Mucosa of stomach (tissue), 1 donor: ENCODE measurements around the gene FLNB.

ENCODE experiments used
- H3K27me3 ChIP-seq: one replicate; pipeline ENCODE4 v1.7.0; 2013; ENCODE audit warnings: mild to moderate bottlenecking, low read length; ENCODE audit not compliant: control insufficient read depth, insufficient read depth
- H3K36me3 ChIP-seq: one replicate; pipeline ENCODE4 v1.7.0; 2013; ENCODE audit warnings: low read length; ENCODE audit not compliant: control insufficient read depth, insufficient read depth
- H3K4me1 ChIP-seq: one replicate; pipeline ENCODE4 v1.7.0; 2013; ENCODE audit warnings: mild to moderate bottlenecking, low read length; ENCODE audit not compliant: control insufficient read depth, insufficient read depth
- H3K4me3 ChIP-seq: one replicate; pipeline ENCODE4 v1.7.0; 2013; ENCODE audit warnings: low read length
- H3K9ac ChIP-seq: one replicate; pipeline ENCODE4 v1.7.0; 2013; ENCODE audit warnings: mild to moderate bottlenecking, low read length, moderate library complexity
- H3K9me3 ChIP-seq: one replicate; pipeline ENCODE4 v1.7.0; 2013; ENCODE audit warnings: mild to moderate bottlenecking, low read length, moderate library complexity; ENCODE audit not compliant: control insufficient read depth
- donor health status: Pancreatic carcinoma.

The FLNB gene

DNA sequence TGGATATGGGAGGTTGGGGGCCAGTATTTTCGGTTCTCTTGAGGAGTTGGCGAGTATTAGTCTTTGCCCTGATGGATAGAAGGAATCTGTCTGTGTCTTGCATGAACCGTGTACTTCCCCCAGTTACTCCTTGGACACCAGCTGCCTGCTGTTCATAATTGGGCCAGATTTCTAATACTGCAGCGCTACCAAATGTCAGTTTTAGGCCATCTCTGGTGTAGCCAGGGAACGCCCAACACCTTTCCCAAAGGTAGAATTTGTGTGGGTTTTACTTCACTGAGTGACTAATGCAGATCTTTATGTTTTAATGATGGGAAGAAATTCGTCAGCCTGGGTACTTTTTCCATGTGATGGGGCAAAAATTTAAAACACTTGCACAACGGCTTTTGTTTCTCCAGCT lies 18.4 kb downstream of the FLNB start:
- Histone ChIP-seq H3K9ac (no peak overlapping the region), H3K36me3 (no peaks in the 10 kb centered on the region), H3K9me3 (no peaks in the 10 kb centered on the region), H3K27me3 (no peaks in the 10 kb centered on the region), H3K4me1 (peaks cover 32% of the 10 kb centered on the region), H3K4me3 (no peak overlapping the region)

DNA sequence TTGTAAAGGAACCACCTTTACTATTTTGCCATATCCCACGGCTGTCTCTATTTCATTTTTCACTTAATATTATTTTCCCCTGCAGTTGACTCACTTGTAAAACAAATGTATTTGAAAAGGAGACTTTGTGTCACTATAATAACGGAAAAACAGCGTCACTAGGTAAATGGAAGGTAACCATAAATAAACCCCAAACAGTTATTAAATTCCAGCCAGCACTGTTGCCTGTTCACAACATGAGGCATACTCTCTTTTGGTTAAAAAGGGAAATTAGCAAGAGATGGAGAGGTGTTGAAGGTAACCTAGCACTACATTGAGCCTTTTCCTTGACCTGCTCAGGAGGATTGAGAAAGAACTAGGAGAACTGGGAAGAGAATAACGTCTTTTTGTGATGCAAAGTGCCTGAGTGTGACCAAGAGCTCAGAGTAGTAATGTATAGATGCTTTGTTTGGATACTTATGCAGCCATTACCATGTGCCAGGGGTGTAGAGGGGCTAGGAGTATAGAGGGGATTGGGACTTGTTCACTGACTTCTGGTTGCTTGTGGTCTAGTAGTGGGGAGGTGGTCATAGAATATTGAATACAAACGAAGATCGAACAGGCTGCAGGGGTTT lies 19.6 kb downstream of the FLNB start:
- no peak overlapping the region for H3K9ac ChIP-seq
- no peaks in the 10 kb centered on the region for H3K9me3 ChIP-seq
- H3K36me3 ChIP-seq = no peaks in the 10 kb centered on the region
- peaks cover 37% of the 10 kb centered on the region for H3K4me1 ChIP-seq
- no peak overlapping the region for H3K4me3 ChIP-seq
- H3K27me3 ChIP-seq = no peaks in the 10 kb centered on the region

DNA sequence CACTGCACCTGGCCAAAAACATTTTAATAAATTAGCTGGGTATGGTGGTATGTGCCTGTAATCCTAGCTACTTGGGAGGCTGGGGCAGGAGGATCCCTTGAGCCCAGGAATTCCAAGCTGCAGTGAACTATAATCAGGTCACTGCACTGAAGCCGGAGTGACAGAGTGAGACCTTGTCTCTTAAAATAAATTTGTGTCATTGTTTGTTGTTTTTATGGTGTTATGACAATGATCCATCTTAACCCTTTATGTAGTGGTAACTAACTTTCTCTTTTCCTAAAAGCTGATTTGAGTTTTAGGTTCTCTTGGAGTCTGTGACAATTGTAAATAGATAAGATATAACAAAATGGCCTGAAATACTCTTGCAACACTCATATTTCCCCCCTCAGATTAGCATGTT lies 20.7 kb downstream of the FLNB start:
- peaks cover 34% of the 10 kb centered on the region for H3K4me1 ChIP-seq
- no peaks in the 10 kb centered on the region for H3K27me3 ChIP-seq
- no peak overlapping the region for H3K4me3 ChIP-seq
- H3K36me3 ChIP-seq = no peaks in the 10 kb centered on the region
- no peak overlapping the region for H3K9ac ChIP-seq
- H3K9me3 ChIP-seq = no peaks in the 10 kb centered on the region

DNA sequence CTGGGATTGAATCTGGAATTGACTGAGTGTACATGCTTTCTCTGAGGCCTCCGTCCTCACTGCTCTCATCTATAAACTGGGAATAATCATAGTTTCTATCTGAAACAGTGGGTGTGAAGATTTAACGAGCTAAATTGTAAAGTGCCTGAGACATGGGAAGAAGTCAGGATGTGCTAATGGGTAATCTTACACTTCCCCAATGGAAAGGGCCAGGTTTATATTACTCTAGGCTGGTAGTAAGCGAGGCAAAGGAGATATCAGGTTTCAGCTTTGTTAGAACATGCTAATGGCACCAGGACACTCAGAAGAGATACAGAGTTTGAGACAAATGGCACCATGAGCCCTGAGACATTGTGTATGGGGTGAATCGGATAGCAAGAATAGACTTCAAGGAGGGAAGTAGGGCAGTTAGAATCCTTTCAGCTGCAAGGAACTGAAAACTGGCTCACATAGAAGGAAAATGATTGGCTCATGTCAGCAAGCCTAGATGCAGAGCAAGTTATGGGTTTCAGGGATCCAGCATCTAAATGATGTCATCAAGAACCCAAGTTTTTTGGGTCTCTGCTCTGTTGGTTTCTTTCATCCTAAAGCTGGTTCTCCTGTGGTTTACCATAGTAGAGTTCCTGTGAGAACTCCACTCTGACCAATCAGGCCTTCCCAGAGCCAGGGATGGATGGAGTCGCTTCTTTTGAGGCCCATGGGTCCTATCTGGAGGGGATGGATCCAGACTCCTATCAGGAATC lies 21.8 kb downstream of the FLNB start:
- Histone ChIP-seq H3K27me3 (no peaks in the 10 kb centered on the region), H3K36me3 (no peaks in the 10 kb centered on the region), H3K9ac (no peak overlapping the region), H3K9me3 (no peaks in the 10 kb centered on the region), H3K4me3 (no peak overlapping the region), H3K4me1 (peaks cover 38% of the 10 kb centered on the region)

DNA sequence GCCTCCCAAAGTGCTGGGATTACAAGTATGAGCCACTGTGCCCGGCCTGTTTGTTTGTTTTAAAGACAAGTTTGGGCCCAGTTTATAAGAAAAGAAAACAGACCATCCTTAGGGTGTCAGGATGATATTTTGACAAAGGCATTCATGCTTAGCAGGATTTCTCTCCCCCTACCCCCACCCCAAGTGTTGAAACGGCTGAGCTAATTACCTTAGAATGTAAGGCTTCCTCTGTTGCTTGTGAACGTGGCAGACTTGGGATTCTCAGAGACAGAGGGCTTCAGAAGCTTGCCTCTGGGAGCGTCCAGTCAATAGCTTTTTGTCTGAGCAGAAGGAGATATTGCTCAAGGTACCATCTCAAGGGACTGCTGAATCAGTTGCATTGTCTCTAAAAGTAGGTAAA lies 24.0 kb downstream of the FLNB start:
- no peak overlapping the region for H3K4me3 ChIP-seq
- H3K9ac ChIP-seq = no peak overlapping the region
- H3K9me3 ChIP-seq = no peaks in the 10 kb centered on the region
- peaks cover 33% of the 10 kb centered on the region for H3K4me1 ChIP-seq
- no peaks in the 10 kb centered on the region for H3K27me3 ChIP-seq
- H3K36me3 ChIP-seq = no peaks in the 10 kb centered on the region

DNA sequence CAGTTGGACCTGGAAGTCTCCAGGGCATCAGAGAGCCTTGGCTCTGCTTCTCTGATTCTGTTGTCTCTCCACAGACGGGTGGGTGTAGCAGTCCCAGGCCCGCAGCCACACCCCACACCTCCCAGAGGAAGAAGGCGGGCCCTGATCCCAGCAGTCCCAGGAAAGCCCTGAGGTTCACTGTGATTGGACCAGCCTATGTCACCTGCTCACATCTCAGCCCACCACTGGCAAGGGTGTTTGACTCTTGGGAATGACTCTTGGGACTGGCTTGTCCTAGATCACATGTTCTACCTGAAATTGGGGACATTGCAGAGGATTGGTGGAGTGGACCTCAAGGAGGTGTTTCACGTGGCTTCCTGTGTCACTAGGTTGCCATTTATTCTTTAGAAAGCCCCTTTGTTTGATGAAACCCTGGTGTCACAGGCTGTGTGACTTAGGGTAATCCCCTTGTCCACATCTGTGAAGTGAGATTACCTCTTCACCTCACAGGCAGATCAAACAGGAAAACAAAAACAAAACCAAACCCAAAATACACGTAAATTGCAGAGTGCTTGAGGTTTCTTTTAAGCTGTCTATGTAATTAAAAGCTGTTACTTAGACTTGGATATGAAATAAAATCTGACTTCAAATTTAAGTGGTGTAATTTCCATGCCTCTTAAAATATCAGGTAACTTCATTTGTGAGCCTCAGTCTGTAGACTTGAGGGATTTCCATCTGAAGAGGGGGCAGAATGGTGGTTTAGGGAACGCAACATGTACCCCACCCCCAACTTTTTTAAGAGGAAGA lies 26.7 kb downstream of the FLNB start:
- Histone ChIP-seq H3K4me3 (no peak overlapping the region), H3K27me3 (no peaks in the 10 kb centered on the region), H3K9me3 (no peaks in the 10 kb centered on the region), H3K36me3 (no peaks in the 10 kb centered on the region), H3K4me1 (peaks cover 47% of the 10 kb centered on the region), H3K9ac (no peak overlapping the region)

DNA sequence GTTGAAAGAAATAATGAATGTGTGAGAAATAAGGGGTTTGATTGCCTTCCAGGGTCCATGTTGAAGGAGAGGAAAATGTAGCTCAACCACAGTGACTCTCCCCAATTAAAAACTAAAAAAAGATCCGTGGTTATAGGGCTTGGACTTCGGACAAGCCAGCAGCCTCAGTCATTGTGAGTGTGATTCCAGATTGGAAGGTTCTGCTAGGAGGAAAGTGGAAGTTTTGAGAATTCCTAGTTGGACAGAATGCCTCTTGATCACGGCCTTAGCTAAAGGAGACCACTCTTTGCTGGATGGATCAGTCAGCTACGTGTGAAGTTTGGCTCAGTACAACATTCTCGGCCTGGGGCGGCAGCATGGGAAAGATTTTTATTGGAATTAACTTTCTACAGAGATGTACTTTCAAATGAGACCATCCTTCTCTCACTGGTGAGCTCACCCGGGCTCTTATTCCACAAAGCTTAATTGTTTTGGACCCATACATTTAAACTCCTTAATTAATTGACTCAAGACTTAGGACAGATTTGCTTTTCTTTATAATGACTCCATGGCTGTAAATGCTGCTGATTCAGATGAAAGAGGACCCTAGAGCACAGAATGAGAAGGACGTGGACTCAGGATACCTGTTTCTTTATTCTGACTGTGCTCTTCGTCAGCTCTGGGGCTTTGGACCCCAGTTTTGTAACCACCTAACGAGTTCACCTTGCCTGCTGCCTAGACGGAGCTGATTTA lies 27.5 kb downstream of the FLNB start:
- peaks cover 53% of the 10 kb centered on the region for H3K4me1 ChIP-seq
- no peaks in the 10 kb centered on the region for H3K36me3 ChIP-seq
- no peaks in the 10 kb centered on the region for H3K27me3 ChIP-seq
- no peaks in the 10 kb centered on the region for H3K9me3 ChIP-seq
- no peak overlapping the region for H3K9ac ChIP-seq
- H3K4me3 ChIP-seq = no peak overlapping the region

DNA sequence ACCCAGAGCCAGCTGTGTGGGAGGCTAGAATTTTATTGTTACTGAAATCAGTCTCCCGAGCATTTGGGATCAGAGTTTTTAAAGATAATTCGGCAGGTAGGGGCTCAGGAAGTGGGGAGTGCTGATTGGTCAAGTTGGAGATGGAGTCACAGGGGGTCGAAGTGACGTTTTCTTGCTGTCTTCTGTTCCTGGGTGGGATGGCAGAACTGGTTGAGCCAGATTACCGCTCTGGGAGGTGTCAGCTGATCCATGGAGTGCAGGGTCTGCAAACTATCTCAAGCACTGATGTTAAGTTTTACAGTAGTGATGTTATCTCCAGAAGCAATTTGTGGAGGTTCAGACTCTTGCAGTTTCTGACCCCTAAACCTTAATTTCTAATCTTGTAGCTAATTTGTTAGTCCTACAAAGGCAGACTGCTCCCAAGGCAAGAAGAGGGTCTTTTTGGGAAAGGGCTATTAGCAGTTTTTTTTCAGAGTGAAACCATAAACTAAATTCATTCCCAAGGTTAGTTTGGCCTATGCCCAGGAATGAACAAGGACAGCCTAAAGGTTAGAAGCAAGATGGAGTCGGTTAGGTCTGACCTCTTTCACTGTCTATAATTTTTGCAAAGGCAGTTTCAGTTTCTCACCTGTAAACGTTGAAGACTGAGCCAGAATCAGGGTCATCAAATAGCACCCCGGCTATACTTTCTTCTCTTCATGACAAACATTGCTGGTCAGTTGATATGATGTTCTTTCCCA lies 28.2 kb downstream of the FLNB start:
- no peaks in the 10 kb centered on the region for H3K27me3 ChIP-seq
- no peaks in the 10 kb centered on the region for H3K36me3 ChIP-seq
- no peak overlapping the region for H3K9ac ChIP-seq
- no peaks in the 10 kb centered on the region for H3K9me3 ChIP-seq
- no peak overlapping the region for H3K4me3 ChIP-seq
- H3K4me1 ChIP-seq = peaks cover 60% of the 10 kb centered on the region

DNA sequence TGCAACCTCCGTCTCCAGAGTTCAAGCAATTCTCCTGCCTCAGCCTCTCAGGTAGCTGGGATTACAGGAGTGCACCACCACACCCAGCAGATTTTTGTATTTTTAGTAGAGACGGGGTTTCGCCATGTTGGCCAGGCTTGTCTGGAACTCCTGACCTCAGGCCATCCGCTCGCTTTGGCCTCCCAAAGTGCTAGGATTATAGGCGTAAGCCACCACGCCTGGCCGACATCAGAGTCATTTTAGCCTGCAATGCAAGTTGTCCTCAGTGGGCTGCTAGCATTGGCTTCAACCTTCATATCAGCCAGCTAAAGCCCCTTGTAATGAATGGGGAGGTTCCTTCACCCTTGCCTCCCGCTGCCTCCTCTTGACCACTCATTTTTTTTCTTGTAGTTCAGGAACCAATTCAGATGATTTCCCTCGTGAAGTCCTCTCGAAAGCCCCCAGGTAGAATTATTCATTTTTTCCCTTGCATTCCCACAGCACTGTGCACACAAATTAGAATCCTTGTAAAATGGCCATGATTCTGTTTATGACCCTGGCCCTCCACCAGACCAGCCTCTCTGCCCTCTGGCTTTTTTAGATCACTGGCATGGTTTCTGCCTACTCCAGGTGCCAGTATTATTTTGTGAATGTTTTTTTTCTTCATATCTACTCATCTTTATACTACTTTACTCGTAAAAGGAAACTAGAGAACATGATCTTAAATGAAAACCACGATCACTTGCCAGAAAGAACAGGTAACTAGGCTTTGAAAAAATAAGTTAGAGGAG lies 29.1 kb downstream of the FLNB start:
- Histone ChIP-seq H3K4me3 (no peak overlapping the region), H3K36me3 (no peaks in the 10 kb centered on the region), H3K9me3 (no peaks in the 10 kb centered on the region), H3K27me3 (no peaks in the 10 kb centered on the region), H3K4me1 (peaks cover 60% of the 10 kb centered on the region), H3K9ac (no peak overlapping the region)

DNA sequence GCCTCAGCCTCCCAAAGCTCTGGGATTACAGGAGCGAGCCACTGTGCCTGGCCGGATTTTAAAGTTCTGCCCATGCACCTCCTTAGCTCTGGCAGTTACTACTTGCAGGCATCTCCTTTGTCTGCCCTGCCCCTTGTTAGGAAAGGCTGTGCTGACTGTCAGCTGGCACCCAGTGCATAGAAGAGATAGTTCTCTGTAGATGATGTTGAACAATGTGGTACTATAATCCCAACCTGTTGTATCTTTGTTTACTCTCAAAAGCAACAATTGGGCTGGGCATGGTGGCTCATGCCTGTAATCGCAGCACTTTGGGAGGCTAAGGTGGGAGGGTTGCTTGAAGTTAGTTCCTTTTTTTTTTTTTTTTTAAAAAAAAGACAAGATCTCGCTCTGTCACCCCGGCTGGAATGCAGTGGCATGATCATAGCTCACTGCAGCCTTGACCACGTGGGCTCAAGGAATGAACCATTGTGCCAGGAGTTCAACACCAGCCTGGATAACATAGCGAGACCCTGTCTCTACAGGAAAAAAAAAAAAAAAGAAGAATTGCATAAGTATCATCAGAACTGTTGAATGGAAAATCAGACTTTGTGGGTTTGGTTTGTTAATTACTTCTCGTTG lies 30.6 kb downstream of the FLNB start:
- Histone ChIP-seq H3K36me3 (no peaks in the 10 kb centered on the region), H3K4me1 (peaks cover 59% of the 10 kb centered on the region)

More for the DNA sequence above, 30.6 kb downstream of the FLNB start:
- Histone ChIP-seq H3K9me3 (no peaks in the 10 kb centered on the region), H3K4me3 (no peak overlapping the region), H3K27me3 (no peaks in the 10 kb centered on the region), H3K9ac (no peak overlapping the region)
